Inferior parietal cortex (tissue), 1 donor: ENCODE data around the gene SP140L.
"Not testable (repeated sequence)": the region's sequence is repeated elsewhere in the genome, so short reads cannot be mapped to it uniquely, and the experiment has no call there.

ENCODE experiments used
- DNase-seq: peaks from one replicate; pipeline ENCODE4 v3.0.0-alpha.2; 2016; ENCODE audit errors: extremely low spot score

The SP140L gene

GRCh38 chr2:230418341-230419016, 91.5 kb downstream of the SP140L start:
- DNase-seq, result no peak

- DNase-seq, result no peak
These were observed 92.2 kb downstream of the SP140L start for GRCh38 chr2:230419181-230419580.

DNA sequence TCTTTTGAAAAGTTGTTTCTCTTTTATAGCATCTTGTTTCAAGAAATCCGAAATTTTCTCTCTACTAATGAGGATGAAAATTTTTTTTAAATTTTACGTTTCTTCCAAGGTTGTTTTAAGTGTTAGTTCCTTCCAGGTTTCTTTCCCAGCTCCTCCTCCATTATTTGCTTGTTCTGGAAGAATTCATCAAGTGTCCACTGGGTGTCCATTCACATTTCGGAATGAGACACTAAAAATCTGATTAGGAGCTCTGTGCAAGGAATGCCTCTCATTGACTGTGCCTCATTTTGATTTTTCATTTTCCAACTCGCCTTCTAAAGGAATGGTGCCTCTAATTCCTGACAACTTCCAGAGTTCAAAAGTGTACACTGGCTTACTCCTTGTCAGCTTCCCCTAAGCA, 95.2 kb downstream of the SP140L start:
- DNase-seq, result no peak

- DNase-seq, result no peak
These were observed 97.0 kb downstream of the SP140L start for GRCh38 chr2:230423851-230424458.

DNA sequence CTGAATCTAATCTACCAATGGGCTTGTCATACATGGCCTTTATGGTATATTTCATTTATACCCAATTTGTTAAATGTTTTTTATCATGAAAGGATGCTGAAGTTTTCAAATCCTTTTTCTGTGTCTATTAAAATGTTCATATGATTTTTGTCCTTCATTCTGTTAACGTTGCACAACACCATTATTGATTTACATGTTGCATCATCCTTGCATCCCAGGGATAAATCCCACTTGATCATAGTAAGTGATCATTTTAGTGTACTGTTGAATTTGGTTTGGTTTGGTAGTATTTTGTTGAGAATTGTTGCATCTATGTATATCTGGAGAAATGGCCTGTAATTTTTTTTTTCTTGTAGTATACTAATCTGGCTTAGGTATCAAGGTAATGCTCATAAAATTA, 98.4 kb downstream of the SP140L start:
- no peak for DNase-seq

- no peak for DNase-seq
These were observed 102.5 kb downstream of the SP140L start for GRCh38 chr2:230429513-230429912.

DNA sequence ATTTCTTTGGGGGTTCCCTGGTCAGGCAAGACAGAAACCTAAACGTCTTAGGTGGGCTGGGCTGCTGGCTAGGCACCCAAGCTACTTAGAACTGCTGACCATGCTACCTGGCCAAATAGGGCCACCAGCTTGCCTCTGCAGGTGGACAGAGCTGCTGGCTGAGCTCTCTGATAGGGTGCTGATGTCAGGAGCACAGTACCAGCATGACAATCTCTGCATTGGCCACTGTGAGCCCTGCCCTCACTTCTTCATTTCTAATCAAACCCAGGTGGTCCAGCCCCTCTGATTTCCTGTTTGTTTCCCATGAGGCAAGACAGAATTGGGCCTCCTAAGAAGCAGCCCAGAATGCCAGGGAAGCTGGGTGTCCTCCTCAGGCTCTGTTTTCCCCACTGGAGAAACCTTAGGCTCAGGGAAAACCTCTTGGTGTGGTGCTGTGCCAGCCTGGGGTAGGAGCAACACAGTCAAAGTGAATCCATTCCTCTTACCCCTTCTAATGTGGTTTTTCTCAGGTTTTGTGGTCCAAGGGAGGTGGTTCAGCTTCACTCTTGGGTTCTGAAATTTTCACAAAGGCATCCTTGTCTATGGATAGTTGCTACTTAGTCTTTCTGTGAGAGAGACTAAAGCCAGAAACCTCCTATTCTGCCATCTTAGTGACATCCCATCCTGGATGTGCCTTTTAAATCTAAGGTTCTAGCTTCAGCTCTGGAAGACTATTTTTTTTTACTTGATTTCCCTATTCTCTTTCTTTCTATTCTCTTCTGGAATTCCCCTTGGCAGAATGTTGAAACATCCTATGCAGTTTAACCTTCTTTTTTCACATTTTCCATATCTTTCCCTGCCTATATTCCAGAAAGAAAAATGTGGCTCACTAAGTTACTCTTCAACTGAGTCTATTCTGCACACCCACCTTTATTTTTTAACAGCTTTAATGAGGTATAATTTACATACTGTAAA, 104.2 kb downstream of the SP140L start:
- no peak for DNase-seq

DNA sequence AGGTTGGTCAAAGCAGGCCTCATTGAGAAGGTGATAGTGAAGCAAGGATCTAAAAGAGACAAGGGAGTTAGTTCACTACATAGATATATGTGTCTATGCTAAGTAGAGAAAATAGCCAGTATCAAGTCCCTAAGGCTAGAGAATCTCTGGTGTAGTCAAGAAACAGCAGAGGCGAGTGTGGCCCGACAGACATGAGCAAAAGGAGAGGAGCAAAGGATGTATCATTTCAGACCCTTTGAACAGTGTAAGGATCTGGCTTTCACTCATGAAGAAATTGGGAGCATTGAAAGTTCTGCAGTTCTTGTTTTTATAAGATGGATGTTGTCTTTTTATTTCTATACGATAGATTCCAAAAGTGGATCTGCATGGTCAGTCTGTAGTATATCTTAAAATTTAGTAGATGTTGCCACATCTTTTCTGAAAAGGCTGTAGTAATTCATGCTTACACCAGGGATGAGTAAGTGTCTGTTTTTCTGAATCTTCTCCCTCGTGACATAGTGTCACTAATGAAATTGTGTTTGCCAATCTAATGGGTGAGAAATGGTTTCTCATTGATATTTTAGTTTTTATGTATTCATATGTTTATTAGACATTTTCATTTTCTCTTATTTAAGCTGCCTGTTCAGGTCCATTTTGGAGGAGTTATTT, 107.8 kb downstream of the SP140L start:
- no peak for DNase-seq

DNA sequence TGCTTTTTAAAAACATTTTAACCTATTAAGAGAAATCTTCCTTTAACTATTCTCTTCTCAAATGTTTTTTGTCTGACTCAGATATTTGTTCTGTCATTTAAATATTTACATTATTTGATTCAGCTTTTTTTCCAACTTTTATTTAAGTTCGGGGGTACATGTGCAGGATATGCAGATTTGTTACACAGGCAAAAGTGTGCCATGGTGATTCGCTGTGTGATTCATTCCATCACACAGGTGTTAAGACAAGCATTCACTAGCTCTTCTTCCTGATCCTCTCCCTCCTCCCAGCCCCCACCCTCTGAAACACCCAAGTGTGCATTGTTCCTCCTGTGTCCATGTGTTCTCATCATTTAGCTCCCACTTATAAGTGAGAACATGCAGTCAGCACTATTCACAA, 108.4 kb downstream of the SP140L start:
- no peak for DNase-seq

DNA sequence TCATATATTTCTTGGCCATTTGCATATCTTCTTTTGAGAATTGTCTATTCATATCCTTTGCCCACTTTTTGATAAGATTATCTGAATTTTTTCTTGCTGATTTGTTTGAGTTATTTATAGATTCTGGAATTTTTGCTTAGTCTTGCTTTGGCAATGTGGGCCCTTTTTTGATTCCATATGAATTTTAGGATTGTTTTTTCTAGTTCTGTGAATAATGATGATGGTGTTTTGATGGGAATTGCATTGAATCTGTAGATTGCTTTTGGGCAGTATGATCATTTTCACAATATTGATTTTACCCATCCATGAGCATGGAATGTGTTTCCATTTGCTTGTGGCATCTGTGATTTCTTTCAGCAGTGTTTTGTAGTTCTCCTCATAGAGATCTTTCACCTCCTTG, 112.1 kb downstream of the SP140L start:
- DNase-seq, result not testable (repeated sequence)

- no peak for DNase-seq
These were observed 112.6 kb downstream of the SP140L start for GRCh38 chr2:230439590-230439989.

DNA sequence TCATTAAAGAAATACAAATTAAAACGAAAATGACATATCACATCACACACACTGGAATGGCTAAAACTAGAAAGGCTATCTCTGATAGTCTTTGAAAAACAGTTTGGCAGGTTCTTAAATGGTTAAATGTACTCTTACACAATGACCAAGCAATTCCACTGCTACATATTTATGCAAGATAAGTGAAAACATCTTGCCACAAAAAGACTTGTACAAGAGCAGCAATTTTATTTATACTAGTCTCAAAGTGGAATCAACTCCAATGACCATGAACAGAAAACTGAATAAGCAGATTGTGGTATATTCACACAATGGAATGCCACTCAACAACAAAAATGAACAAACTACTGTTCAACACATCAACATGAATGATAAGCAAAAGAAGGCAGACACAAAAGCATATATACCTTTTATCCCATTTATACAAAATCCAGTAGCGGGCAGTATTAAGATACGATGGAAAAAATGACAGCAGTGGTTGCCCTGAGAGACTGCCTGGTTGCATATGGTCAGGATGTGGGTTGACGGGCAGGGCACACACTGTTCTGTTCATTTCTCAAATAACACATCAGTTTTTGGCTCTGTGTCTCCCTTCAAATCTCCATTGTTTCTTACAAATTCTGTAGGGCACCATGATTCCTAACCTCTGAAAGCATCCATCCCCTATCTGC, 114.4 kb downstream of the SP140L start:
- DNase-seq, result no peak

- no peak for DNase-seq
These were observed 116.5 kb downstream of the SP140L start for GRCh38 chr2:230443541-230443940.

GRCh38 chr2:230444832-230445231, 117.8 kb downstream of the SP140L start:
- no peak for DNase-seq

DNA sequence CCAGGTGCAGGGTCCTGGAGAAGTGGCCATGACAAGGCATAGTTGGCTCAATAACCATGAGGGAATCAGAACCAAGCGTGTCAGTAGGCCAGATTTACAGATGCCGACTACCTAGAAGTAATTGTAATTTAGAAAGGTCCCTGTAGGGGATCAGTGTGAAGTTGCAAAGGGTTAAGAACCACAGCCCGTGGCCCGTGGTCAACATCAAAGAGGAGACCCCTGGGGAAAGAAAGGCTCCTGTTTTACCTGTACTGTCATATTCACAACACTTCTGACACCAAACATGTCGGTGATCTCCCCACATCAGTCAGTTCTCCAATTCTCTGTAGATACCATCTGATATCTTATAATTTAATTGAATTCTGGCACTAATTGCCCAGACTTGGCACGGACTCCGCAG, 120.0 kb downstream of the SP140L start:
- DNase-seq, result no peak

- DNase-seq, result no peak
These were observed 120.8 kb downstream of the SP140L start for GRCh38 chr2:230447455-230448451.

- DNase-seq, result no peak
These were observed 123.0 kb downstream of the SP140L start for GRCh38 chr2:230449901-230450467.

- no peak for DNase-seq
These were observed 126.0 kb downstream of the SP140L start for GRCh38 chr2:230453006-230453405.
